ENCODE measurements around the gene NEK1. TPM values are rescaled to one million over a fixed set of nuclear protein-coding genes. Genes with fewer than 3 reads are reported as not detected.

NEK1 gene
- total RNA-seq, 1 donor from 2014 or later = 9.1 TPM

DNA sequence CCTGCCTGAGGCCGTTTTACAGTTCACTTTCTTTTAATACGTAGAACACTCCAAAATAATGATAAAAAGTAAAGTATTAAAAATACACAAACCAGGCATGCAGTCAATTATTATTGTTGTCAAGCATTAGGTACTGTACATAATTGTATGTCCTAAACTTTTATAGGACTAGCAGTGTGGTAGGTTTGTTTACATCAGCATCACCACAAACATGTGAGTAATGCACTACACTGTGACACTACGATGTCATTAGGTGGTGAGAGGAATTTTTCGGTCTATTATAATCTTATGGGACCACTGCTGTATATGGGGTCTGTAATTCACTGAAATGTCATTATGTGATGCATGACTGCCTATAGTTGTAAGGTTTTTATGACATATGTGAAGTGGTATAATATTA lies 192.1 kb downstream of the NEK1 start:
- no peak for DNase-seq (ENCODE audit: low spot score)

DNA sequence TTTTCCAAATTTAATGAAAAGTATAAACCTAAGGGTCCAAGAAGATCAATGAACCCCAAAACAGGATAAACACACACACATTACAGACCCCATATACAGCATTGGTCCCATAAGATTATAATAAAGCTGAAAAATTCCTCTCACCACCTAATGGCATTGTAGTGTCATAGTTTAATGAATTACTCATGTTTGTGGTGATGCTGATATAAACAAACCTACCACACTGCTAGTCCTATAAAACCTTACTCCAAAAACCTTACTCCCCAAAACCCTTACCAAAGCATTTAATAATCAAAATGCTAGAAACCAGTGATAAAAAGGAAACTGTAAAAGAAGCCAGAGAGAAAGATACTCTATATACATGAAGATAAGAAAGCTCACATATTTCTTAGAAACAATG lies 193.5 kb downstream of the NEK1 start:
- DNase-seq (ENCODE audit: low spot score) = no peak

DNA sequence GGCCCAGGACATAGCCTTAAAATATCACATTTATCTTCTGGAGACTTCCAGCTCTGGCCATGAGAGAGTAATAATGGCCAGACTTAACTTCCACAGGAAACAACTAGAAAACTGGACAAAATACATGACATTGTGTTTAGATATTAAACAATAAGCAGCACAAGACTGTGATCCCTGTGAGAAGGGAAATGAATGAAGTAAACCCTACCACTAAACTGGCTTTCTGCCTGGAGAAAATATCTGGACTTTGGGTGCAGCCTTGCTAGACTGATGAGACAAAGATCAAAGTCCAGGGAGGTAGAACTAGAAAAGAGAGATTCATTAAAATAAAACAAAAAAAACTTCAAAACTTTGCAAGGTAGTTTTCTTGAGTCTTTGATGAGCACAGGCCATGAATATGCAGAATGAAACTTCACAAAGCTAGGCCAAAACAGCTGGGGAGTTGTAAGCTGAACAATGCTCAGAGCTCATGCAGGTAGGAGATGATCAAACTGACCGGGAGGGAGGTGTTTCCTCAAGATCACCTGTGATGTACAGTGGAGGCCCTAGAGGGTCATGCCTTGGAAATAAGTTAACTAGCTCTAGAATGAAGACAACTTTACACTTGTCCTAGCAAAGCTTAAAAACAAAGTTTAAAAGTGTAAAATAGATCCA lies 194.6 kb downstream of the NEK1 start:
- DNase-seq (ENCODE audit: low spot score) = no peak

GRCh38 chr4:169416997-169417396 lies 195.4 kb downstream of the NEK1 start:
- DNase-seq (ENCODE audit: low spot score) = no peak

GRCh38 chr4:169416461-169416860 lies 195.9 kb downstream of the NEK1 start:
- no peak for DNase-seq (ENCODE audit: low spot score)

GRCh38 chr4:169414913-169415312 lies 197.5 kb downstream of the NEK1 start:
- DNase-seq (ENCODE audit: low spot score) = no peak

- DNase-seq (ENCODE audit: low spot score) = no peak
Measured at GRCh38 chr4:169412046-169412445, 200.3 kb downstream of the NEK1 start.

GRCh38 chr4:169410839-169411770 lies 201.3 kb downstream of the NEK1 start:
- no peak for DNase-seq (ENCODE audit: low spot score)

DNA sequence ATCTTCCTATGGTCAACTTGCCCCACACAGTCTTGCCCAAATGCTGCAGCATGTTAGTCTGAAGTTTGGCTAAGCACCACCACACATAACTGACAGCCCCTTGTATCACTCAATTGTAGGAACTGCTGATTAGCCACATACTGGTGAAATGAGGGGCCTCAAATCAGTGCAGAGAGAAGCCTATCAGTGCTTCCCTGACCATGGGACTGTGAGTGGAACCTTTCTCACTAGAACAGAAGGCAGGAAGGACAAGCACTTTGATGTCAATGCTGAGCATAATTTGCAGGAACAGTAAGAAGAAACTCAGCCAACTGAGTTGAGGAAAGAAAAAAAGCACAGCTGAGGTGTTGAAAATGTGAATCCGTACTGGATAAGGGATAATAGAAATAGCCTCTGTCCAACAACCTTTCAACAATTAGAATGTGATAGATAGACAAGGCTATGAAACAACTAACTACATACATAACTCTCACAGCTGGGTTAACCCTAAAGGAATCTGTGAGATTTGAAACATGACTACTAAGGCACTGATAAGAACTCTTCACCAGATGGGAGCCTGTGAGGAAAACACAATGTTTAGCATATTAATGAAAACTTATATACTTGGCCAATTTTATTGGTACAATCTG lies 205.1 kb downstream of the NEK1 start:
- no peak for DNase-seq (ENCODE audit: low spot score)

GRCh38 chr4:169404960-169405359 lies 207.4 kb downstream of the NEK1 start:
- DNase-seq (ENCODE audit: low spot score) = no peak

GRCh38 chr4:169400832-169401231 lies 211.6 kb downstream of the NEK1 start:
- no peak for DNase-seq (ENCODE audit: low spot score)

DNA sequence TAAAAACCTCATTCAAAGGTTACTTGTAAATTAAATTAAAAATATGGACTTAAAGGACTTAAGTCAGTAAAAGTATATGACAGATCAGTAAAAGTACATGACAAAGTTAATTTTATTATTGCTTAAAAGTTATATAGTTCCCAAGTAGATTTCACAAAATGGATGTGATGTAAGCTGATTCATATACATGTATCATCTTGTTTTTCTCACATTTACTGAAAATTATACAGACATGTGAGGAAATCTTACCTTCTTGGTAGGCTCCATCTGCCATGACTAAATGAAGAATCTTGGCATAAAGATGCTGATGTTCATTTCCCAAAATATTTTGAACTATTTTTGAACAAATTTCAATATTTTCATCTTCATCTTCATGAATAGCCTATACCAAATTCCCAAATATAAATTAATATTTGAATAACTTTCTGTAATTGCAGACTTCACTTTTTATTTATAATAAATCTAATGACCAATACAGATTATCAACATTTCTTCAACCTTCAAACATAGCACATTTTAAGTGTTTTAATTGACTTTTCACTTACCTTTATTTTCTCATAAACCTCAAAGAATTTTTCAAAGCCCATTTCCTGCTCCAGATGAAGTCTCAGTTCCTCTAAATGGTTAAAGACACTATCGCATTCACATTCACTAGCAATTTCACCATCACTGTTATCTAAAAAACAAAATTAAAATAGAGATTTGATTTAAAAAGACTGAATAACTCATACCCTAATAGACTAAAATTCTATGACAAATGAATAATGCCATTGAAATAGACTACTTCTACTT lies 212.2 kb downstream of the NEK1 start:
- no peak for DNase-seq (ENCODE audit: low spot score)

DNA sequence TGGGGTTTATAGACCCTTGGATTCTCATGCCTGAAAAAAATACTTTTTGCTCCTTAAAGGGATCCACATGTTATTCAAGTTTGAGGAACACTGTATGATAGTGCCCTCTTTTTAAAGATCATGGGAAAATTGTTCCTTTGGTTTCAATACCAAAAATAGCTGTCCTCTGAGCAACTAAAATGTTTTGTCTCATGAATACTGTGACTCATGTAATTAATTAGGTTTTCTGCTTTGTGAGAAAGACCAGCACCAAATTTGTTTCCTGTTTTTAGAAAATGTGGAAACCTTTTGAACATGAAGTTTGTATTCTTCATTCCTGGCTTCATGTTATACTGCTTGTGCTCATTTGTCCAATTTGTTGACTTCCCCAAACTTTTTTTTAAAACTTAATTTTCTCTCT lies 214.1 kb downstream of the NEK1 start:
- no peak for DNase-seq (ENCODE audit: low spot score)

GRCh38 chr4:169397762-169398161 lies 214.6 kb downstream of the NEK1 start:
- no peak for DNase-seq (ENCODE audit: low spot score)

DNA sequence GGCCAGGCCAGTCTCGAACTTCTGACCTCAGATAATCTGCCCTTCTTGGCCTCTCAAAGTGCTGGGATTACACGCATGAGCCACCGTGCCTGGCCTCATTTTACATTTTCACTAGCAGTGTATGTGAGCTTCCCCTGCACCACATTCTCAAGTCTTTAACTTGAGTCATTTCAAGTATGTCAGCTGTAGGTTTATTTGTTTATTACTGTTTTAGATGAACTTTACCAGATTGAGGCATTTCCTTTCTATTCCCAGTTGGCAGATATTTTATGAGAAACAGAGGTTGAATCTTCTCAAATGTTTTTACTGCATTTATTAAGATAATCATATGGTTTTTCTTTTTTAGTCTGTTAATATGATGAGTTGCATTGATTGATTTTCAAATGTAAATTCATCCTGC lies 227.0 kb downstream of the NEK1 start:
- DNase-seq (ENCODE audit: low spot score) = no peak

DNA sequence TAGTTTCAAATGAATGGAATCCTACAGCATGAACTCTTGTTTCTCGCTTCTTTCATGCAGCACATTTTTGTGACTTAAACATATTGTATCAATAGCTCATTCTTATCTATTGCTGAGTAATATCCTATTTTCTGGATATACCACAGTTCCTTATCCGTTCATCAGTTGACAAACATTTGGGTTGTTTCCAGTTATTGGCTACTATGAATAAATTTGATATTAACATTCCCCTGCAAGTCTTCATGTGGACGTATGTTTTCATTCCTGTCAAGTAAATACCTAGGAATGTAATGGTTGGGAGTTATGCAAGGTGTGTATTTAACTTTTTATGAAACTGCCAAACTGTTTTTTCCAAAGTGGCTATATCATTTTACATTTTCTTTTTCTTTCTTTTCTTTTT lies 227.6 kb downstream of the NEK1 start:
- DNase-seq (ENCODE audit: low spot score) = no peak

DNA sequence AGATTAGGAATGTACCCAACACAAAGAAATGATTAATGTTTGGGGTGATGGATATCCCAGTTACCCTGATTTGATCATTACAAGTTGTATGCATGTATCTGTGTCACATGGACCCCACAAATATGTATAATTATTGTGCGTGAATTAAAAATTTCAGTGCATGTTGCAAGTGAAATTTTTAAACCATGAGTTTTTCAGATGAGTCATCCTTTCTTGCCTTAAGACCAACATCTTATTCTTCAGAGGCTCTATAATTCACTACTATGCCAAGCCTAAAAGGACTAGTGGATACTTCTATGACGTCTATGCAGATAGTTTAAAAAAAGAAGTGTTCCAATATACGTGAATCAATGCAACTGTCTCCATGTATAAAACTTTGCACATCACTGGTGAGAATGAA lies 228.7 kb downstream of the NEK1 start:
- DNase-seq (ENCODE audit: low spot score) = no peak

GRCh38 chr4:169379688-169380087 lies 232.7 kb downstream of the NEK1 start:
- no peak for DNase-seq (ENCODE audit: low spot score)

GRCh38 chr4:169377367-169377766 lies 235.0 kb downstream of the NEK1 start:
- no peak for DNase-seq (ENCODE audit: low spot score)

DNA sequence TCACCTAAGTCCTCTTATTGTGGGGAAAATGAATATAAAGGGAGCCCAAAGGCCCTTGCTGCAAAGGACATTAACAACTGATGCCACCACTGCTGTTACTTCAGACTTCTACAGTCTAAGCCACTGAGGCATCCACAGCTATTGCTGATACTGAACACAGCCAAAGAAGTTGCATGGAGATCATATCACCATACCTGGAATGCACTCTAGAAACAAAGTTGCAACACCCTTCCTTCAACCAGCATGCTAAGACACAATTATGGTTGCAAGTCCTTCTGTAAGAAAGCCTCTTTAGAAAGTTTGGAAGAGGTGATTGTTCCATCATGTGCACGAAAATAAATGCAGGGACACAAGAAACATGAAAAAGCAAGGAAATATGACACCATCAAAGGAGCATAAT lies 236.0 kb downstream of the NEK1 start:
- no peak for DNase-seq (ENCODE audit: low spot score)

- no peak for DNase-seq (ENCODE audit: low spot score)
Measured at GRCh38 chr4:169372791-169373190, 239.6 kb downstream of the NEK1 start.
